Measurements from ENCODE around the gene ATF4.

GRCh38 chr22:39494471-39495120 lies 25.8 kb upstream of the ATF4 start:
- no peak for TF ChIP-seq POLR2A (IDR thresholded peaks at IDR 0.05; ENCODE audit: low read length)
- no peak for TF ChIP-seq GATA1 (IDR thresholded peaks at IDR 0.05; ENCODE audit: low read depth, low read length)

Data from erythroblast (primary cell).